ENCODE data around the gene CARMIL3. TPM values are rescaled to one million over a fixed set of nuclear protein-coding genes. Genes with fewer than 3 reads are reported as not detected.

Gene CARMIL3
- total RNA-seq, 2 experiments from 2014 or later = 0.63 to 0.83 TPM

- Mint-ChIP-seq H3K4me1 (ENCODE audit: low read depth) (peaks cover 7% of the 10 kb centered on the region), H3K27ac (no peak overlapping the region), H3K27me3 (no peaks in the 10 kb centered on the region), H3K36me3 (ENCODE audit: low read depth) (no peaks in the 10 kb centered on the region), H3K9me3 (no peaks in the 10 kb centered on the region), H3K4me3 (no peak overlapping the region)
- ChIA-PET CTCF (interaction anchor here (1.2 to 5.1 kb wide), 5 partner anchors 11 to 60 kb away, joined by 3 to 31 read pairs (median 8); no protein-coding TSS in a partner anchor), POLR2A (interaction anchor here (0.9 kb wide), 1 partner anchor 26 kb away, joined by 3 read pairs; no protein-coding TSS in a partner anchor)
- intact Hi-C loops (cut with micrococcal nuclease) = no loop called here
- no peak for ATAC-seq
- TF ChIP-seq CTCF (IDR thresholded peaks at IDR 0.05) = no peak
- no peak for DNase-seq
Measured at GRCh38 chr14:24068711-24069410, 17.1 kb downstream of the CARMIL3 start.

- ATAC-seq (no peak), DNase-seq (no peak)
- intact Hi-C loops (cut with micrococcal nuclease) = no loop called here
- Mint-ChIP-seq H3K9me3 (no peaks in the 10 kb centered on the region), H3K4me3 (no peak overlapping the region), H3K4me1 (ENCODE audit: low read depth) (peaks cover 7% of the 10 kb centered on the region), H3K36me3 (ENCODE audit: low read depth) (no peaks in the 10 kb centered on the region), H3K27ac (no peak overlapping the region), H3K27me3 (no peaks in the 10 kb centered on the region)
- CTCF ChIA-PET = interaction anchor here (0.7 to 5.1 kb wide), 7 partner anchors 9 to 61 kb away, joined by 3 to 31 read pairs (median 8); no protein-coding TSS in a partner anchor
- no peak for TF ChIP-seq CTCF (IDR thresholded peaks at IDR 0.05)
- POLR2A ChIA-PET = interaction anchor here (0.9 kb wide), 1 partner anchor 26 kb away, joined by 3 read pairs; no protein-coding TSS in a partner anchor
Measured at GRCh38 chr14:24069411-24069735, 17.6 kb downstream of the CARMIL3 start.

GRCh38 chr14:24070285-24071143 lies 18.7 kb downstream of the CARMIL3 start:
- no peak overlapping the region for H3K4me3 Mint-ChIP-seq
- no peak overlapping the region for H3K27ac Mint-ChIP-seq
- POLR2A ChIA-PET = interaction anchor here (1.3 to 2.1 kb wide), 3 partner anchors 10 to 17 kb away, joined by 3 to 8 read pairs (median 3); no protein-coding TSS in a partner anchor
- TF ChIP-seq CTCF (IDR thresholded peaks at IDR 0.05) = no peak
- DNase-seq (no peak), ATAC-seq (no peak)
- H3K4me1 Mint-ChIP-seq (ENCODE audit: low read depth) = peaks cover 11% of the 10 kb centered on the region
- CTCF ChIA-PET = interaction anchor here (1.2 to 5.1 kb wide), 6 partner anchors 9 to 226 kb away, joined by 4 to 31 read pairs (median 10); no protein-coding TSS in a partner anchor
- no peaks in the 10 kb centered on the region for H3K9me3 Mint-ChIP-seq
- intact Hi-C loops (cut with micrococcal nuclease) = no loop called here
- no peaks in the 10 kb centered on the region for H3K27me3 Mint-ChIP-seq
- H3K36me3 Mint-ChIP-seq (ENCODE audit: low read depth) = no peaks in the 10 kb centered on the region

- peak; percentile 92 for ATAC-seq
- Mint-ChIP-seq H3K9me3 (no peaks in the 10 kb centered on the region), H3K27me3 (no peaks in the 10 kb centered on the region), H3K27ac (no peak within 1 kb of the TSS), H3K4me3 (no peak within 1 kb of the TSS), H3K36me3 (ENCODE audit: low read depth) (no peaks in the 10 kb centered on the region), H3K4me1 (ENCODE audit: low read depth) (peaks cover 11% of the 10 kb centered on the region)
- ChIA-PET CTCF (interaction anchor here (1.2 to 5.1 kb wide), 5 partner anchors 13 to 225 kb away, joined by 4 to 31 read pairs (median 11); no protein-coding TSS in a partner anchor), POLR2A (interaction anchor here (1.3 to 2.1 kb wide), 3 partner anchors 10 to 18 kb away, joined by 3 to 8 read pairs (median 3); no protein-coding TSS in a partner anchor)
- TF ChIP-seq CTCF (IDR thresholded peaks at IDR 0.05) = no peak
- peak; percentile 80 for DNase-seq
- intact Hi-C loops (cut with micrococcal nuclease) = no loop called here
Measured at GRCh38 chr14:24071144-24071697, 19.4 kb downstream of the CARMIL3 start, which contains the start of gene CPNE6. TSS of gene CPNE6 (plus strand) at chr14:24071562. CDS start at chr14:24072937, 1,375 bp downstream.
